Cardiac fibroblast (primary cell): ENCODE measurements around the gene IMPDH2.

Experiments used
- DNase-seq, 2 donors: peaks; one replicate each; pipeline versions ENCODE4 v3.0.0 to v3.0.0-alpha.2; 2010; ENCODE audit warnings: low read depth in 2 of 2
- H3K4me3 ChIP-seq, 2 donors: replicated peaks in 1 of 2; 1 replicate in 1 of 2; 2 replicates in 1 of 2; pipeline ENCODE4 v1.5.1; 2011; ENCODE audit warnings: low read depth in 2 of 2, low read length in 2 of 2, mild to moderate bottlenecking in 2 of 2, moderate library complexity in 1 of 2
- TF ChIP-seq, protein P1 (sequence below): IDR thresholded peaks from one replicate; pipeline ENCODE4 v1.5.1; 2011; ENCODE audit warnings: low read depth, mild to moderate bottlenecking, low read length, inconsistent platforms

The IMPDH2 gene

DNA sequence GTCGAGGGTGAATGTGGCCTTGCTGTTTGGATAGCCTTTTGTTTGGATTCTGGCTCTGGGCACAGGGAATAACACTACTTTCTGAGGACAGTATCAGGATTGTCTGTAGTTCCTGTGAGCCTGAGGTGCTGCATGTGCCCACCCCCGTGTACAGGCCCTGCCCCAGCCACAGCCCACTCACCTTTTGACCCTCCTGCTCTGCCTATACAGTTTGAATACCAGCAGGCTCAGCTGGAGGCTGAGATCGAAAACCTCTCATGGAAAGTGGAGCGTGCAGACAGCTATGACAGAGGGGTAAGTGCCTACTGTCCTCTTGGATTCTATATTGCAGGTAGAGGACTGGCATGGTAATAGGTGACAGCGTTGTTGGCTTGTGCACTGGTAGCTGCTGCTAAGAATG is 46.5 kb downstream of the IMPDH2 start:
- TF ChIP-seq, protein P1, sequence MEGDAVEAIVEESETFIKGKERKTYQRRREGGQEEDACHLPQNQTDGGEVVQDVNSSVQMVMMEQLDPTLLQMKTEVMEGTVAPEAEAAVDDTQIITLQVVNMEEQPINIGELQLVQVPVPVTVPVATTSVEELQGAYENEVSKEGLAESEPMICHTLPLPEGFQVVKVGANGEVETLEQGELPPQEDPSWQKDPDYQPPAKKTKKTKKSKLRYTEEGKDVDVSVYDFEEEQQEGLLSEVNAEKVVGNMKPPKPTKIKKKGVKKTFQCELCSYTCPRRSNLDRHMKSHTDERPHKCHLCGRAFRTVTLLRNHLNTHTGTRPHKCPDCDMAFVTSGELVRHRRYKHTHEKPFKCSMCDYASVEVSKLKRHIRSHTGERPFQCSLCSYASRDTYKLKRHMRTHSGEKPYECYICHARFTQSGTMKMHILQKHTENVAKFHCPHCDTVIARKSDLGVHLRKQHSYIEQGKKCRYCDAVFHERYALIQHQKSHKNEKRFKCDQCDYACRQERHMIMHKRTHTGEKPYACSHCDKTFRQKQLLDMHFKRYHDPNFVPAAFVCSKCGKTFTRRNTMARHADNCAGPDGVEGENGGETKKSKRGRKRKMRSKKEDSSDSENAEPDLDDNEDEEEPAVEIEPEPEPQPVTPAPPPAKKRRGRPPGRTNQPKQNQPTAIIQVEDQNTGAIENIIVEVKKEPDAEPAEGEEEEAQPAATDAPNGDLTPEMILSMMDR = no peak
- H3K4me3 ChIP-seq = no peak overlapping the region
- DNase-seq = no peak

DNA sequence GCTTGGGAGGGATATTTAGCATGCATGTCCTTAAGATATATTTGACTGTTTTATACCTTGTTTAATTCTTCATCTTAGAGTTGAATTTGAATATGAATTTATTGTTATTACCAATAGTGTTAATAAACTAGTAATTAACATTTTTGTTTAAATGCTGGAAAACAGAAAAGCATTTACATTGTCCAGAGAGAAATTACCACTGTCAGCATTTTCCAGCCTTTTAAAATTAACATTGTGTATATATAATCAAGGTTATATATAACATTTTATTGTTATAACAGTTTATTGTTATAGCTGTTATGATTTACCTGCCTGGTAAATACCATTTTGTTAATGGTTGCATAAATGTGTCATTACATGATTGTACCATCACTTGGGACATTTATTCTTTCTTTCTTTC is 47.2 kb downstream of the IMPDH2 start:
- DNase-seq = no peak
- TF ChIP-seq, protein P1 = no peak
- no peak overlapping the region for H3K4me3 ChIP-seq

DNA sequence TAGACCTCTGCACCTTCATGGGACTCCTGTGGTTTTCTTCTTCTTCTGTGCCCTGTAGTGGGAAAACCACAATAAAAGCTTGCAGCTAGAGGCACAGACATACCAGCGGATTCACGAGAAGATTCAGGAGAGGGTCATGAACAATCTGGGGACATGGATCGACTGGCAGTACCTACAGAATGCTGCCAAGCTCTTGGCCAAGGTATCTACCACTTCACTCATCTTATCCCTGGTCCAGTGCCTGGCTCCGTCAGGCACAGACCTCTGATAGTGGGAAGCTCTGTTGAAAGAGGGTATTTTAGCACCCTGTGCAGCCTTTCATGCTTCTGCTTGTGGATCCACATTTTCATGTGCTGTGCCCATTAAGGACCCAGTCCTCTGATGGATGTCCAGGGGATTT is 48.9 kb downstream of the IMPDH2 start:
- DNase-seq = no peak

DNA sequence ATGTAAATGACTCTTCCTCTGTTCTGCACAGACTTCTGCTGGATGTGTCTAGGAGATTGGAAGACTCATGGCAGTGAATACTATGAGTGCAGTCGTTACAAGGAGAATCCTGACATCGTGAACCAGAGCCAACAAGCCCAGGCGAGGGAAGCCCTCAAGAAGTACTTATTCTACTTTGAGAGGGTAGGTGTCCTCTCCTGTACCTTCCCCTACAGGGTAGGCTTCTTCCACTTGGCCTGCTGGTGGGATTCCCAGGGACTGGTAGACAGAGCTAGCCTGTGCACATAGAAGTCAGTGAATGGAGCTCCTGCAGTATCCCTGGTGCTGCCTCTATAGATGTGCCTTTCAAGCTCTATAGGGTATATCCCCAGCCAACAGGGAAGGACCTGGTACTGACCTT is 49.7 kb downstream of the IMPDH2 start:
- DNase-seq = no peak
- no peak overlapping the region for H3K4me3 ChIP-seq
- TF ChIP-seq, protein P1 = no peak

More for the DNA sequence above, 48.9 kb downstream of the IMPDH2 start:
- TF ChIP-seq, protein P1 = no peak
- no peak overlapping the region for H3K4me3 ChIP-seq
